Activated T-cell treated with anti-CD3 and anti-CD28 coated beads for 1 hour (primary cell): ENCODE results near the gene ZNF277.
A peak's percentile ranks its signal among the peaks of the same experiment; 100 is the strongest.

Source experiments
- DNase-seq: peaks from one replicate; pipeline ENCODE4 v3.0.0-alpha.2; 2020; ENCODE audit warnings: low read depth

Gene ZNF277

GRCh38 chr7:112206238-112206990 lies at the start of gene ZNF277, which contains the start of gene DOCK4:
Gene ZNF277 (plus strand): TSS chr7:112206695. CDS start chr7:112206717, 22 bp downstream.
Gene DOCK4 (minus strand): TSS chr7:112206399. CDS start chr7:112206138, 261 bp downstream.
- DNase-seq: peak; percentile 100

- no peak for DNase-seq
Measured at GRCh38 chr7:112157072-112157471, 49.4 kb upstream of the ZNF277 start.

- no peak for DNase-seq
Measured at GRCh38 chr7:112159351-112159750, 47.1 kb upstream of the ZNF277 start.

GRCh38 chr7:112160130-112160770 lies 46.2 kb upstream of the ZNF277 start:
- no peak for DNase-seq

- no peak for DNase-seq
Measured at GRCh38 chr7:112160771-112161150, 45.7 kb upstream of the ZNF277 start.

- no peak for DNase-seq
Measured at GRCh38 chr7:112161253-112162141, 45.0 kb upstream of the ZNF277 start.

- DNase-seq: no peak
Measured at GRCh38 chr7:112162142-112162766, 44.2 kb upstream of the ZNF277 start.

GRCh38 chr7:112162784-112163506 lies 43.5 kb upstream of the ZNF277 start:
- DNase-seq: no peak

GRCh38 chr7:112167147-112167546 lies 39.3 kb upstream of the ZNF277 start:
- no peak for DNase-seq

GRCh38 chr7:112168915-112169314 lies 37.6 kb upstream of the ZNF277 start:
- DNase-seq: no peak

GRCh38 chr7:112171673-112172072 lies 34.8 kb upstream of the ZNF277 start:
- DNase-seq: no peak

- DNase-seq: no peak
Measured at GRCh38 chr7:112172870-112173567, 33.5 kb upstream of the ZNF277 start.

- no peak for DNase-seq
Measured at GRCh38 chr7:112173568-112173905, 33.0 kb upstream of the ZNF277 start.

- DNase-seq: no peak
Measured at GRCh38 chr7:112174192-112174591, 32.3 kb upstream of the ZNF277 start.

GRCh38 chr7:112176241-112176640 lies 30.3 kb upstream of the ZNF277 start:
- no peak for DNase-seq

GRCh38 chr7:112176693-112177415 lies 29.6 kb upstream of the ZNF277 start:
- DNase-seq: no peak

- no peak for DNase-seq
Measured at GRCh38 chr7:112180223-112180622, 26.3 kb upstream of the ZNF277 start.

- no peak for DNase-seq
Measured at GRCh38 chr7:112182749-112183148, 23.7 kb upstream of the ZNF277 start.

- no peak for DNase-seq
Measured at GRCh38 chr7:112183266-112183665, 23.2 kb upstream of the ZNF277 start.

GRCh38 chr7:112184455-112184854 lies 22.0 kb upstream of the ZNF277 start:
- no peak for DNase-seq
